B cell (primary cell): Measurements from ENCODE around the gene LCN2. TPM values are rescaled to one million over a fixed set of nuclear protein-coding genes. Genes with fewer than 3 reads are reported as not detected.

Experiments
- ATAC-seq: fragments of 200-7000 bp; cut with Tn5 transposase; one replicate; pipeline ENCODE4 v1.10.0; 2021; ENCODE audit warnings: low read depth, mild to moderate bottlenecking, moderate number of reproducible peaks, moderate library complexity
- CTCF ChIA-PET: fragments of 350-600 bp; sonication (Branson Sonifier 250); formaldehyde crosslinking; loops from one replicate; lab custom pipeline; 2021; ENCODE audit warnings: antibody characterized with exemption, inconsistent platforms; lab: Charles Lee
- POLR2A ChIA-PET: fragments of 350-600 bp; sonication (Branson Sonifier 250); formaldehyde crosslinking; loops from one replicate; lab custom pipeline; 2021; ENCODE audit warnings: antibody characterized with exemption; lab: Charles Lee
- DNase-seq: peaks from one replicate; pipeline ENCODE4 v3.0.0; 2013
- H2AFZ ChIP-seq: 2 replicates; pipeline ENCODE4 v1.6.1; 2012; ENCODE audit warnings: mild to moderate bottlenecking, low read depth, low read length; ENCODE audit not compliant: insufficient read depth, poor library complexity, severe bottlenecking
- H3K27ac ChIP-seq, 2 donors: 1 replicate in 1 of 2; 2 replicates in 1 of 2; pipeline ENCODE4 v1.5.1; 2012 to 2013; ENCODE audit warnings: low read length in 2 of 2, mild to moderate bottlenecking in 2 of 2, moderate library complexity in 1 of 2
- H3K27me3 ChIP-seq, 4 experiments: fragments of 200-600 bp in 1 of 4; sonication (generic) in 1 of 4; replicated peaks in 1 of 4; 1 replicate in 2 of 4; 2 replicates in 2 of 4; pipeline versions ENCODE4 v1.6.1 to v1.7.0; 2013 to 2016; ENCODE audit warnings: low read length in 3 of 4, mild to moderate bottlenecking in 2 of 4, mixed read lengths in 1 of 4, moderate library complexity in 1 of 4; ENCODE audit not compliant: insufficient read depth in 4 of 4, control insufficient read depth in 3 of 4; ENCODE audit errors: control extremely low read depth in 1 of 4
- H3K36me3 ChIP-seq, 2 experiments: replicated peaks in 1 of 2; 1 replicate in 1 of 2; 2 replicates in 1 of 2; pipeline versions ENCODE4 v1.6.1 to v1.7.1; 2013; ENCODE audit warnings: low read length in 1 of 2; ENCODE audit not compliant: insufficient read depth in 2 of 2, control insufficient read depth in 1 of 2; ENCODE audit errors: control extremely low read depth in 1 of 2, extremely low read depth in 1 of 2
- H3K4me1 ChIP-seq, 2 donors: fragments of 200-600 bp in 1 of 2; sonication (generic) in 1 of 2; 1 replicate in 1 of 2; 2 replicates in 1 of 2; pipeline versions ENCODE4 v1.5.1 to v1.6.1; 2013 to 2017; ENCODE audit warnings: low read length in 2 of 2; ENCODE audit not compliant: control insufficient read depth in 2 of 2, insufficient read depth in 2 of 2
- H3K4me2 ChIP-seq: replicated peaks from 2 replicates; pipeline ENCODE3; 2012; ENCODE audit warnings: mild to moderate bottlenecking, low read depth, low read length; ENCODE audit not compliant: poor library complexity, severe bottlenecking
- H3K4me3 ChIP-seq, 5 experiments: fragments of 200-600 bp in 1 of 5; sonication (generic) in 1 of 5; 1 replicate in 3 of 5; 2 replicates in 2 of 5; pipeline versions ENCODE4 v1.5.1 to v1.7.0; 2011 to 2016; ENCODE audit warnings: low read length in 4 of 5, mild to moderate bottlenecking in 4 of 5, low read depth in 2 of 5, control low read depth in 1 of 5, moderate library complexity in 1 of 5; ENCODE audit not compliant: insufficient read depth in 1 of 5; ENCODE audit errors: control extremely low read depth in 1 of 5, extremely low read depth in 1 of 5
- H3K79me2 ChIP-seq: fragments of 200-600 bp; sonication (generic); one replicate; pipeline ENCODE4 v1.6.0; 2016; ENCODE audit warnings: low read length; ENCODE audit not compliant: control insufficient read depth, insufficient read depth
- H3K9ac ChIP-seq: fragments of 200-600 bp; sonication (generic); 2 replicates; pipeline ENCODE4 v1.6.1; 2017; ENCODE audit warnings: mild to moderate bottlenecking, low read length, moderate library complexity
- H3K9me3 ChIP-seq, 3 donors: one replicate each; pipeline versions ENCODE4 v1.6.1 to v1.7.1; 2013; ENCODE audit warnings: low read length in 2 of 3; ENCODE audit not compliant: control insufficient read depth in 2 of 3, insufficient read depth in 1 of 3; ENCODE audit errors: control extremely low read depth in 1 of 3
- H4K20me1 ChIP-seq: 2 replicates; pipeline ENCODE4 v1.6.0; 2012; ENCODE audit warnings: mild to moderate bottlenecking, low read length; ENCODE audit not compliant: insufficient read depth, control insufficient read depth, poor library complexity, severe bottlenecking
- H3K27ac Mint-ChIP-seq: one replicate; pipeline ENCODE4 v1.8.0; 2021; ENCODE audit warnings: mixed read lengths
- H3K27me3 Mint-ChIP-seq: one replicate; pipeline ENCODE4 v1.8.0; 2021; ENCODE audit warnings: mixed read lengths
- H3K4me1 Mint-ChIP-seq: one replicate; pipeline ENCODE4 v1.8.0; 2021; ENCODE audit warnings: mixed read lengths
- H3K4me3 Mint-ChIP-seq: one replicate; pipeline ENCODE4 v1.8.0; 2021; ENCODE audit warnings: mixed read lengths
- H3K9me3 Mint-ChIP-seq: one replicate; pipeline ENCODE4 v1.8.0; 2022; ENCODE audit warnings: mixed read lengths; ENCODE audit not compliant: insufficient read depth
- CTCF ChIP-seq: fragments of 200-600 bp; IDR thresholded peaks from one replicate; pipeline ENCODE4 v1.8.0; 2022; ENCODE audit warnings: antibody characterized with exemption, mild to moderate bottlenecking
- EZH2 ChIP-seq: IDR thresholded peaks from 2 replicates; pipeline ENCODE4 v1.6.1; 2012; ENCODE audit warnings: borderline replicate concordance, low read depth, mild to moderate bottlenecking, moderate library complexity, low read length; ENCODE audit not compliant: insufficient read depth, poor library complexity, severe bottlenecking
- WGBS: methylation state at CpG from one replicate; pipeline ENCODE4 v1.1.5; 2013; ENCODE audit warnings: missing lambda C conversion rate; ENCODE audit not compliant: insufficient coverage; 5-methylcytosine and 5-hydroxymethylcytosine counted together
- intact Hi-C: fragments of 100-400 bp; cut with micrococcal nuclease; formaldehyde crosslinking; loops from one replicate; pipeline ENCODE4 v1.10.0; 2022
- polyA plus RNA-seq: library from polyadenylated mRNA; depleted of rRNA; stranded (reverse); fragments of >200 nt; gene quantifications from 2 replicates; pipeline ENCODE4 v1.2.3, GENCODE V29; 2012
- total RNA-seq, 2 donors: library from RNA; stranded (reverse); fragments of 120-200 nt in 1 of 2; gene quantifications; 1 replicate in 1 of 2; 2 replicates in 1 of 2; pipeline versions ENCODE4 v1.2.3 to v1.2.4, GENCODE V29; 2013 to 2022

The LCN2 gene
- total and polyA plus RNA-seq, 2 donors (not counting 1 experiment from before 2014, with no cell fraction given), result not detected

GRCh38 chr9:128101690-128102089, 47.6 kb upstream of the LCN2 start:
- H3K27me3 ChIP-seq, result no peaks in the 10 kb centered on the region
- H2AFZ ChIP-seq, result no peak overlapping the region
- WGBS, result 97% methylated on average over 19 of the region's 20 CpGs
- H3K9me3 Mint-ChIP-seq, result no peaks in the 10 kb centered on the region
- H3K27me3 Mint-ChIP-seq, result no peaks in the 10 kb centered on the region
- H3K27ac Mint-ChIP-seq, result no peak overlapping the region
- H3K4me3 ChIP-seq, result no peak overlapping the region
- intact Hi-C loops, result no loop called here
- no peak for TF ChIP-seq EZH2
- TF ChIP-seq CTCF, result no peak
- peaks cover 62% of the 10 kb centered on the region for H3K79me2 ChIP-seq
- POLR2A ChIA-PET, result no interaction called here
- H3K36me3 ChIP-seq, result peaks cover 0 to 47% of the 10 kb centered on the region in 2 experiments
- no peak overlapping the region for H3K4me2 ChIP-seq
- H3K4me1 Mint-ChIP-seq, result peaks cover 9% of the 10 kb centered on the region
- ATAC-seq, result no peak
- H3K9ac ChIP-seq, result no peak overlapping the region
- H4K20me1 ChIP-seq, result peaks cover 62% of the 10 kb centered on the region
- CTCF ChIA-PET, result interaction anchor here (0.7 to 1.4 kb wide), 2 partner anchors 9 to 16 kb away, joined by 3 to 4 read pairs; no protein-coding TSS in a partner anchor
- H3K27ac ChIP-seq, result no peak overlapping the region
- peaks cover 0 to 10% of the 10 kb centered on the region in 2 donors for H3K4me1 ChIP-seq
- no peak for DNase-seq
- H3K4me3 Mint-ChIP-seq, result no peak overlapping the region
- H3K9me3 ChIP-seq, result no peaks in the 10 kb centered on the region

GRCh38 chr9:128102196-128102595, 47.1 kb upstream of the LCN2 start:
- Histone ChIP-seq H3K4me3 (no peak overlapping the region), H3K36me3 (peaks cover 2 to 52% of the 10 kb centered on the region in 2 experiments), H3K27me3 (no peaks in the 10 kb centered on the region), H3K9me3 (no peaks in the 10 kb centered on the region), H3K27ac (no peak overlapping the region), H3K9ac (no peak overlapping the region), H3K79me2 (peaks cover 60% of the 10 kb centered on the region), H3K4me2 (no peak overlapping the region), H2AFZ (no peak overlapping the region), H3K4me1 (peaks cover 0 to 10% of the 10 kb centered on the region in 2 donors), H4K20me1 (peaks cover 67% of the 10 kb centered on the region)
- H3K9me3 Mint-ChIP-seq, result no peaks in the 10 kb centered on the region
- no peak for DNase-seq
- intact Hi-C loops, result no loop called here
- 94% methylated on average over 13 of the region's 13 CpGs for WGBS
- H3K4me1 Mint-ChIP-seq, result peaks cover 4% of the 10 kb centered on the region
- TF ChIP-seq CTCF, result no peak
- no peak for TF ChIP-seq EZH2
- CTCF ChIA-PET, result interaction anchor here (1.1 to 1.4 kb wide), 3 partner anchors 10 to 158 kb away, joined by 3 to 5 read pairs (median 4); no protein-coding TSS in a partner anchor
- H3K4me3 Mint-ChIP-seq, result no peak overlapping the region
- ATAC-seq, result no peak
- no peaks in the 10 kb centered on the region for H3K27me3 Mint-ChIP-seq
- POLR2A ChIA-PET, result no interaction called here
- H3K27ac Mint-ChIP-seq, result no peak overlapping the region
